ENCODE data around the gene ZFYVE28.

Gene ZFYVE28

DNA sequence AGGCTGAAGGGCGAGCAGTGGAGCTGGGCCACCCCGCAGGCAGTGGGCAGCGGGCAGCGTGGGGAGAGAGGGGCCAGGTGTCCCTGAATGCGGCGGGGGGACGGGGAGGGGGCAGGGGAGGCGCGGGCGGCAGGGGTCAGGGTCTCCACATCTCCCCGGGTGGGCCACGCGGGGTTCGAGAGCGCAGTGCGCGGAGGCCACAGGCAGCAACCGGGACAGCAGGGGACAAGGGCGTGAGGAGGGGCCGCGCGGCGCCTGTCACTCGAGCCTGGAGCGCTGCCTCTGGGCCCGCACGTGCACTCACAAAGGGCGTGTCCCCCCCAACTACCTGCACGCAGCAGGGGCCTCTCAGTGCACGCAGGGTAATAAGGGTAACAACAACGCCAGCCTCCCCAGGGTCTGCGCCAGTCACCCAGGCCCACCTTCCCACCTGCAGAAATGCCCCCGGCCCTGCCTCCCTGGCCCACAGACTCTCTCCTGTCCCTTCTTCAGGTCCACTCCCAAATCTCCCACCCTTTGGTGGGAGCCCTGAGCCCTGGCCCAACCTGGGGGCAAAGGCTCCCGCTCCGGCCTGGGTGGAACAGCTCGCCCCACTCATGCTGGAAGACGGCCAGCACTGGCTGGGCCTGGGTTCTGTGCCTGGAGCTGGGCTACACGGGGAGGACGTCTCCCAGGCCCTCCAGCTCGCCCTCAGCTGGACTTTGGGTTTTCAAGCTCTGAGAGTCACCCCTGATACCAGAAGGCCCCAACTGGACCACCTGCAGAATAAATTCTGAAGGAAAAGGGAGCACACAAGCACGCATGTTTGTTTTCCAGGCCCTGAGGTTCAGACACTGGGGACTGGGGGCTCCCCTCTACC lies 53.2 kb downstream of the ZFYVE28 start:
- no peak for DNase-seq

GRCh38 chr4:2364654-2365053 lies 53.8 kb downstream of the ZFYVE28 start:
- DNase-seq = peak; percentile 61

DNA sequence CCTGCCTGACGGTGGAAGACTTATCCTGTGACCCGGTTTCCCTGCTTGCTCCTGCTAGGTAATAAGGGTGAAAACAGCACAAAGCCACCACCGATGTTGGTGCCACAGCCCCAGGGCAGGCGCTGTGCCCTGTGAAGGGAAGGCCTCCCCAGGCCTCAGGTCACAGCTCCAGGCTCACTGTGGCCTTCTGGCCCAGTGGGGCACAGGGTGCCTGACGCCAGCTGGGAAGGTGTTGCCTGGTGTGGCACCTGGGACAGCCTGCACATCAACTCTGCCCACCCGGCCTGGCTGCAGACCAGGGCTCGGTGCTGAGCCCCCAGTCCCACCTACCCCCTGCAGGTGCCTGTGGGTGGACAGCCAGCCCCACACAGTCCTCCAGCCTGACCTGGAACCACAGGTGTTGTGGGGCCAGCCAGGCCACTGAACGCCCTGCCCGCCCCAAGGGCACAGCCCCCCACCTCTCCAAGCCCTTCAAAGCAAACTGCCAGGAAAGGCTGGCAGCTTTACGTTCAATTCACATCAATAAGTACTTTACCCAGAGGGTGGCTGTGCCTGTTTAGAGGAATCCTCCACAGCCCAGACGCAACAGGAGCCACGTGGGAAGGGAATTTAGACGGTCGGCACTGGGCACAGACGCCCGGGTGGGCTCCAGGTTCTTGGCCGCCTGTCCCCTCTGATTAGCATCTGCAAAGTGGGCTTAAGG lies 54.3 kb downstream of the ZFYVE28 start:
- no peak for DNase-seq

DNA sequence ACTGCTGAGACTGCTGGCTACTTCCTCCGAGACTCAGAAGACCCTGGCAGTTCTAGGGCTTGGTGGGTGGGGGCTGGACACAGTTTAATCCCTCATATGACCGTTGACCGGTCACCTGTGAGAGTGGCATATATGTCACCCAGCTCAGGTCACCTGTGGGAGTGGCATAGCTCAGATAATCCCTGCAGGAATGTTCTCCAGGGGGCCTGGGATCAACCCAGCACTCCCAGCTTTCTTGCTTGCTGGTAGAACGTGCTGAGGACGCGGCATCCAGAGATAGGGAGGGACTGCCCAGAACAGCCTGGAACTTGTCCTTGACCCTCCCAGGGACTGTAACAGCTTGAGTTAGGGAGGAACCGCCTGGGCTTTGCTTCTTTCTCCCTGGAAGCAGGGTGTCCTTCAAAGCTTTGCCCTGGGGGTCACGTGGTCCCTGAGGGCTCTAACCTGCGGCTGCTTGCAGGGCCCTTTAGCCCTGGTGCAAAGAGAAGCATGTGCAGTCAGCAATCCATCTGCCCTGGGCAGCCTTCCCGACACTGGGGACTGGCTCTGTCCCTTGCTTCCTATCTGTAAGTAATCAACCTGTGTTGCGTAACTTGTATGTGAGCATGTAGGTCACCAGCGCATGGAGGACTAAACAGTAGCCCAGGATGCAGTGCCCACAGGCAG lies 55.3 kb downstream of the ZFYVE28 start:
- DNase-seq = no peak

DNA sequence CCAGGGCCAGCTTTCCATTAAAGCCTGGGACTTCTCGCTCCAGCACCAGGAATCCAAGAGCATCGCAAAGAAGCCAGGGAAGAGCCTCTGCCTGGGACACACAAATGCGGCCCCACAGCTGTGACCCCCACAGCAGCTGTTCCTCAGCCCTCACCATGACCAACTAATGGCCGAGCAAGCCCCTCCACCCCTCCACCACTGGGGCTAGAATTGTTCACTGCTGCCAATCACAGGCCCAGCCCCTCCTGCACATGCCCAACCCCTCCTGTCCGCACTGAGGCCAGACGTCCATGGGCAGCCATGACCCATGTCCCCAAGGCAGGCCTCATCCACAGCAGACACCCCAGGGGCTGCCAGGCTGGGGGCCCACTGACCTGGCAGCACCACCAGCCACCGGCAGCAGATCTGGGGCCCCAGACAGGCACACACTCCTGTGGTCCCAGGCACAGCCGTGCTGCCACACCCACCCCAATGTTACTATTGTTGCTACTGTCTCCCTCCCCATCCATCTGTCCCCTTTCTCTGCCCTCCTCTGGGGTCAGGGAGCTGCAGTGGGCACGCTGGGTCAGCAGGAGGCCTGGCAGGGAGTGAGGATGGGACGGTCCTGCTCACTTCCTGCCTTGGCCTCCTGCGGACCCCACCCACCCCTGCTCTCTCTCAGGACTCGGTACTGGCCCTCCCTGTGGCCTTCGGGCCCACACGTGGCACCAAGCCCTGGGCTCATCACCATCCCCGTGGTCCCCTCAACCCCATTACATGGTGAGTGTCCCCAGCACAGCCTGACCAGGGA lies 56.0 kb downstream of the ZFYVE28 start:
- no peak for DNase-seq

DNA sequence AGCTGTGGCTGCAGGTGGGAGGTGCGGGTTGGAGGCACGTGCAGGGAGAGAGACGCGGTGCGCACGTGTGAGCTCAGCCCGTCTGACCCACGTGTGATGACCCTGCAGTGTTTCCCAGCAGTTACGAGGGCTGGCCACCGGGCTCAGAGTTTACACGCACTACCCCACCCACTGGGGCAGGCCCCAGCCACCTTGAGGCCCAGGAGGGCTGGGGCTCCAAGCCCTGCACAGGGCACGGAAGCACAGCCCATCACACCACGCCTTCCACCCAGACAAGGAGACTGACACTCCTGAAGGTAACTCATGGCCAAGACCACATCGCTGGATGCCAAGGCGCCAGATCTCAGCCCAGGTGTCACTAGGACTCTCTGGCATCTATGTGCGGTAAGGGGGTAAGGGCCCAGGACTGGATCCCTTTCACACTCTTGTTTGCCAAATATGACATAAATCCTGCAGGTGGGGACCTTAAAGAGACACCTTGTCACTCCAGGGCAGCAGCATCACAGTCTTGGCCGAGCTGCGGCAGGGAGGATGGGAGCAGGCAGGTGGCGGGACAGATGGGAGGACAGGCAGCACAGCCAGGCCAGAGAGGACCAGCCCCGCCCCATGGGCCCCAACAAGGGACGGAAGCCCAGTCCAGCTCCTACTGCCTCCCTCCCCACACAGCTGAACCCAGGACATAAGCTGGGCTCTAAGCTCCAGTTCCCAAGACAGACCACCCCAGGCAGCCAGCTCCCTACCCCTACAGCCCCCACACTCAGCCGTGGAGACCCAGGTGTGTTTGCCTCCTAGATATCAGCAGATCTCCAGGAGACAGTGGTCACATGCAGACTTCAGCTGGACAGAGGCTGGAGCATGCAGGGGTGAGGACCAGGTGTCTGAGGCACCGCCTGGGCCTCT lies 56.8 kb downstream of the ZFYVE28 start:
- DNase-seq = no peak

- no peak for DNase-seq
Observed at GRCh38 chr4:2360396-2360730, 58.1 kb downstream of the ZFYVE28 start.

DNA sequence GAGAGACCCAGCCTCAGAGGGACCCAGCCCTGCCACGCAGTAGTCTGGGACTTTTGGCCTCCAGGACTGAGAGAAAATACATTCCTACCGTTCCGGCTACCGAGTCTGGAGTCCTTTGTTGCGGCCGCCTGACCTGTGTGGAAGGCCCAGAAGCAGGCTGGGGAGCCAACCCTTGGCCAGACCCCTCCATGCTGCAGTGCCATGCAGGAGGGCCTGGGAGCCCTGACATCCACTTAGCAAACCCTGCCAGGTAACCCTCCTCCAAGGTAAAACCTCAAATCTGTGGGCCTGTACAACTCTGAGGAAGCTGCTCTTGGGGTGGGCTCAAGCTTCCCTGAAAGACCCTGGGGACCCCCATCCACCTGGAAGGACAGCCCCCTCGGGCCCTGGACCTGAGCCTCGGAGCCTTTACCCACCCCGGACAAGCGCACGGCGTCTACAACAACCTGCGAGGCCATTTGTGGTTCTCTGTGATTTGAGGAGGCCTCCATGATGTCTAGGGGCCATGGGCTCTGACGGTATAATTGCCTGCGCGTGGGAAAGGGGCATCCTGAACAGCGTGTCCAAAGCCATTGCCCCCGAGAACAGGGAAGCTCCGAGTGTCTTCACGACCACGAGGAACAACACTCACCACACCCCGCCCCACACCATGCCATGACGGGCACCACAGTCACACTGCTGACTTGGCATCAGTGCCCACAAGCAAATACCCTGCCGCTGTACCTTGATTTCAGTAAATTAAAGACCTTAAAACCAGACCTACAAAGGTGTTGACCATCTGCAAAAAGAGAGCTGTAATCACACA lies 58.7 kb downstream of the ZFYVE28 start:
- no peak for DNase-seq

GRCh38 chr4:2357821-2358745 lies 60.4 kb downstream of the ZFYVE28 start:
- DNase-seq = no peak

DNA sequence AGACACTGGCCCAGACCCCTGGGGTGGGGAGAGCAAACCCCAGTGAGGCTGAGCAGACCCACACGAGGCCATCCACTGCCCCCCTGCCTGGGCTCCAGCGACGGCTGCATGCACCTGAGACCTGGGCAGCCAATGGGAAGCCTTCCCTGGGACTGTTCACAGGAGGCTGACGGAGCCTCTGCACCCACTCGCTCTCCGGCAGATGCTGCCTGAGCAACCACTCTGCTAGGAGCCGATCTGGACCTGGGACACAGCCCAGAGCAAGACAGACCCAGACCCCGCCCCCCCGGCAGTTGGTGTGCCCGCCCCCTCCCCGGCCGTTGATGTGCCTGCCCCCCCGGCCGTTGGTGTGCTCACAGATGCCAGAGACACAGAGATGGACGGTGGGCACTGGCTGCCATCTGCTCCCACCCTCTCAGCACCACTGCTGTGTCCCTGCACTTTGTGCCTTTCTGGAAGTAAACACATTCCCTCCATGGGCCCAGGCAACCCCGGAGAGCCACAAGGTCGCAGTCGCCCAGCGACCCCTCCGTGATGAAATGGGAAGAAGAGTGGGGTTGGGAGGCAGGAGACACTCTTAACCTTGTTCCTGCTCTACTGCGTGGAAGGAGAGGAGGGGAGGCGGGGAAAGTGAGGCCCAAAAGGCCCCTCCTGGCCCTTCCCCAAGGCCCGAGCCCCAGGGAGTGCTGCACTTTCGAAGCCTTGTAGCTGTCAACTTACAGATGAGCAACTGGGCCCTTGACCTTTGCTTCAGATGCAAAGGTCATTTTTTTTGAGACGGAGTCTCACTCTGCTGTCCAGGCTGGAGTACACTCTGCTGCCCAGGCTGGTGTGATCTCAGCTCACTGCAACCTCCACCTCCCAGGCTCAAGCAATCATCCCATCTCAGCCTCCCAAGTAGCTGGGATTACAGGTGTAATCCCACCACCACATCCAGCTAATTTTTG lies 62.0 kb downstream of the ZFYVE28 start:
- no peak for DNase-seq

DNA sequence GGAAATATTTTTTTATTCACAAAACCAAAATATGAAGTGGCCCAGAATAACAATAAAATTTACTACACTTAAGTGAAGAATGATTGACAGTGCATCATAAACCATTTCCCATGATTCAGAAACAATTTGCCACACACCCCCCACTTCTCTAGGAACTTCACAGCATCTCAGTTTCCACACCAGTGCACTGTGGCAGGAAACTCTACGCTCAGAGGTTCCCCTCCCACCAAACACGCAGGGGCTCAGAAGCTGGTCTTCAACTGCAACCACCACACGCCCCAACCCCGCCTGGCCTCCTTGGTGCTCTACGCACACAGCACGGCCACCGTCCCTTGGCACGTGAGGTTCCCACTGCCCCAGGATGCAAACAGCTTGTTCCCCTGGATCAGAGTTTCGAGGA lies 63.7 kb downstream of the ZFYVE28 start:
- DNase-seq = peak; percentile 34

DNA sequence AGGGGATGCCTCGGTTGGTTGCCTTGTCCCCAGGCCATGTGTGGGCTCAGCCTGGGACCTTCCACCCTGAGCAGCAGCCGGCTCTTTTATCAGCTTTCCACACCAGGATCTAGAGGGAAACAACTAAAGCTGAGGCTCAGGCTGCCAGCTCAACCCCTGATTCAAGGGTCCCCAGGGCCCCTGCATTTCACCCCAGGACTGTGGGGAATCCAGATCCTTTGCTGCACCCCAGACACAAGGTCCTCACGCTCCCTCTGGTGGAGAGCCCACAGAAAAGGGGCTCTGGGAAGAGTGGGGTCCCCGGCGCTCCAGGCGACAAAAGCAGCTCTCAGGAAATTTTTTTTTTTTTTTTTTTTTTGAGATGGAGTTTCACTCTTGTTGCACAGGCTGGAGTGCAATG lies 64.3 kb downstream of the ZFYVE28 start:
- peak; percentile 36 for DNase-seq

DNA sequence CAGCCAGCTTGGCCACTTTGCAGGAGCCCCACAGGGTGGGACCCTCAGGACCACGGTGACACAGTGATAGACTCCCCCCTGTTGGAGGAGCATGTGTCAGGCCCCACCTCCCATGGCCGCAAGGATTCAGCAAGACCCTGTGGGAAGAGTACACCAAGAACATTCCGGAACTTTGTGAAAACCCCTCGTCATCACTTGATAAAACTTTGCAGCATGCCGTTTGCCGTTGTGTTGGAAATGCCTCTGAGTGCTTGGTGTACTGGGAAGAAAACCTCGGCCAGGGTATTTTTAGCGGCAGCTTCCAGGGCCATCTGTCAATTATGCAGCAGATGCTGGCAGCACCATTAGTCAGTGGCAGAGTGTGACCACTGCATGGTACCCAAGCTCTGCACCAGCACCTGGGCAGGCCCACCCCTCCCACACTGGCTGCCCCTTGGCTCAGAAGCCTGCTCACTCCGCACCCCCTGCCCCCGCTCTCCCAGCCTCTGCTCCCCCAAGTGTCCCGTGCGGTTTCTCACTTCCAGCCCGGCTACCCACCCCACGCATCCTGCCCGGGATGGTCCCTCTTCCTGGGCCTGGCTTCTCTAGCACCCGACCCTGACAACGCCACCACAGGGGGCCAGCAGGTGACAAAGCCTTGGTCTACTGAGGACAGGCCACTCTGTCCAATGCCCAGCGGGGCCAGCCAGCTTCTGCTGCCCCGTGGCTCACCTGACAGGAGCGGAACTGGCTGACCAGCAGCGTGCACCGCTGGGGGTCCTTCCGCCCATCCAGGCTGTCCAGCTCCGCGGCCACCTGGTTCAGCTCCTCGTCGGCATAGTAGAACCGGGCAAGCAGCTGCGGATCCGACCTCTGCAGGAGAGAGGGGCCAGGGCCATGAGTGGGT lies 65.0 kb downstream of the ZFYVE28 start:
- DNase-seq = peak; percentile 12

DNA sequence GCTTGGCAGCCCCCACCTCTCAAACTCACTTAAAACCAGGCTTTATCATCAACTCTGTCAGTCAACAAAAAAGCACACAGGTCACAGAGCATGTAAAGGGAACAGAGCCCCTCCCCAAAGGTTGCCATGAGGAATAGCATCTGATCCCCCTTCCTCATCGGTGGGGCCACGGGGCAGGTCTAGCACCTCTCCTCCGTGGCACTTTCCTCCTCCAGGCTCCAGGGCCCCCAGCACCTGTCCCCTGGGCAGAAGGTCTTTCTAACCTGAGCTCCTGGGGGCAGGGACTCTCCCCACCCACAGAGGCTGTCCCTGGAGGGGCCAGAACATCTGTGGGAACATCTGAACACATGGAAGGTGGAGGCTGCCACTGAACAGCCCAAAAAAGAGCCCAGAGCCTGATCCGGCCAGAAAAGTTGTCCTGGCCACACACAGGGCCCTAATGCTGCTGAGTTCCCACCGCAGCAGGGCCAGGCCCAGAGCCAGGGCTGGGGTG lies 65.7 kb downstream of the ZFYVE28 start:
- peak; percentile 3 for DNase-seq

GRCh38 chr4:2352171-2352570 lies 66.3 kb downstream of the ZFYVE28 start:
- peak; percentile 12 for DNase-seq

GRCh38 chr4:2350982-2351381 lies 67.5 kb downstream of the ZFYVE28 start:
- DNase-seq = peak; percentile 7

DNA sequence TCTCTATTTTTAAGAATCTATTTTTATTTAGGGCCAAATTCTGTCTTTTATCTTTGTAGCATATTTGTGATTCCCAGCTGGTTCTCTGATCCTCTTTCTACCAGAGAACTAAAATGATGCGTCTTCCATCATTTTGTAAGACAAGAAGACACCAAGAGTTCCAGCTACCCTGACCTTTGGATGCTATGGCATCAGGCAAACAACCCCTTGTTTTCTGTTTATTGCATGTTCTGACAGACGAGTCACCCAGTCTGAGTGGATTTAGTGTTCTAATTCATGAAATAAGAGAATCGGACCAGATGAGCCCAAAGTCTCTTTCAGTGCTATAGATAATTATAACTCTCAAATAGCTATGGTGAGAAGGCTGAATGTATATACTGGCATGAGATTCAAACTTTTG lies 69.7 kb downstream of the ZFYVE28 start:
- DNase-seq = no peak

DNA sequence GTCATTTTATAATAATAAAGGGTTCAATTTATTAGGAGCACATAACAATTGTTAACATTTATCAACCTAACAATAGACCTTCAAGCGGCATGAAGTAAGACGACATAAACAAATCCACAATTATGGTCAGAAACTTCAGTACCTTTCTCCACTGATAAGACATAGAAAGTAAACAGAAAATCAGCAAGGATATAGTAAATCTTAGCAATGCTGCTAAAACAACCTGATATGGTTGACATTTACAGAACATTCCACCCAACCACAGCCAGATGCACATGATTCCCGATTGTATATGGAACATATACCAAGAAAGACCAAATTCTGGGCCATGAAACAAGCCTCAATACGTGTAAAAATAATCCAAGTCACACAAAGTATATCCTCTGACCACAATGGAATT lies 71.3 kb downstream of the ZFYVE28 start:
- DNase-seq = no peak

Measured in activated CD8-positive, alpha-beta memory T cell treated with anti-CD3 and anti-CD28 coated beads, Interleukin-2, amount 50 U/mL, for 4 hours (primary cell).